Stimulated activated CD4-positive, alpha-beta T cell treated with anti-CD3 and anti-CD28 coated beads, Interleukin-2, amount 100 ng/mL, for 4 hours (primary cell): Measurements from ENCODE around the gene AMBN.

Experiments used
- DNase-seq: peaks from one replicate; pipeline ENCODE4 v3.0.0-alpha.2; 2020; ENCODE audit warnings: low read depth

AMBN gene, protein sequence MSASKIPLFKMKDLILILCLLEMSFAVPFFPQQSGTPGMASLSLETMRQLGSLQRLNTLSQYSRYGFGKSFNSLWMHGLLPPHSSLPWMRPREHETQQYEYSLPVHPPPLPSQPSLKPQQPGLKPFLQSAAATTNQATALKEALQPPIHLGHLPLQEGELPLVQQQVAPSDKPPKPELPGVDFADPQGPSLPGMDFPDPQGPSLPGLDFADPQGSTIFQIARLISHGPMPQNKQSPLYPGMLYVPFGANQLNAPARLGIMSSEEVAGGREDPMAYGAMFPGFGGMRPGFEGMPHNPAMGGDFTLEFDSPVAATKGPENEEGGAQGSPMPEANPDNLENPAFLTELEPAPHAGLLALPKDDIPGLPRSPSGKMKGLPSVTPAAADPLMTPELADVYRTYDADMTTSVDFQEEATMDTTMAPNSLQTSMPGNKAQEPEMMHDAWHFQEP

DNA sequence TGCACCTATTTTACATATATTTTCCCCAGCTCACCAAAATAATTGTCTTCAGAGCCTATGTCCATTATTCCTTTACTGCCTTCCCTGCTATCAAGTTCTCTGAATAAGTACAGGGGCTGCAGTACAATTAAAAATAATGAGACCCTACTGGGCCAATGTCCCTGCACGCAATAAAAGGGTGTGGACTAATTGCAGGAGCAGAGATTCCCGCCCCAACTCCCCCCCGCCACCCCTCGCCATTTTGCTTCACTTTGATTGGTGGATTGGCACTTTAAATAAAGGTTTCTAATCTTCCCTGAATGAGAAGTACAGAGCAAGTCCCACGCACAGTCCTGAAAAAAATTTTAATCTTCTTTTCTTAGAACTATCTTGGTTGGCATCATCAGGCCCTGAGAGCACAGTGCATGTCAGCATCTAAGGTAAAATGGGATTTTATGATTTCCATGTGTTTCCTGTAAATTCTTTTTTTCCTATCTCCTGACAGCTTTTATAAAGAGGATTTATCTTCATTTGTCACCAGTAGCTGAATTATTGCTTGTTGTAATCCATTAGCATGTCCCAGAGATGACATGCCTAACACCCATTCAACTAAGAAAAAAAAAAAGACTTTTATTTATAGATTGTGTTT lies at the start of gene AMBN:
TSS of gene AMBN (plus strand) at position 302 of the 628 bp plus-strand sequence. CDS start at position 405, 103 bp downstream.
- no peak for DNase-seq

DNA sequence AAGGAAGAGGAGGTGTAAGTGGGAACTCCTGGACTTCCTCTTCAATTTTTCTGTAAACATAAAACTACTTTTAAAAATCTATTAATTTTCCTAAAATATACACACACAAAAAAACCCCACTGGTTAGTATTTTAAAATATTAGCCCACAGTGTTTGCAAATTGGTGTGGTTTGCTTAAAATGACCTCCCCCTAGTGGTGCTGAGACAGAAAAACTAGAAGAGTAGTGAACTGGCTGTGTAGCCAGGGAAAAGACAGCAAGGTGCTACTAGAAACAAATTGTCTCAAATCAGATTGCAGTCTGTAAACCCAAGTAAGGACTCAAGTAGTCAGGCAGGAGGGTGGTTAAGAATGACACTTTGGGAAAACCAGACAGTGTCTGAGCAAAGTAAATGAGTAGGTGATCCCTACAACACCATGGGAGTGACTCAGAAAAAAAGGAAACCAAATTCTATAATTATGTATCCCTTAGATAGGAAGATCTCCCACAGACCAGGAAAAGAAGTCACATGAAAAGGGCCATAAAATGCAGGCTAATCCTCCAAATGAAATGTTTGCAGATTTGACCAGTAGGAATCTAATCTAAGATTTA lies 47.7 kb upstream of the AMBN start:
- DNase-seq = no peak

DNA sequence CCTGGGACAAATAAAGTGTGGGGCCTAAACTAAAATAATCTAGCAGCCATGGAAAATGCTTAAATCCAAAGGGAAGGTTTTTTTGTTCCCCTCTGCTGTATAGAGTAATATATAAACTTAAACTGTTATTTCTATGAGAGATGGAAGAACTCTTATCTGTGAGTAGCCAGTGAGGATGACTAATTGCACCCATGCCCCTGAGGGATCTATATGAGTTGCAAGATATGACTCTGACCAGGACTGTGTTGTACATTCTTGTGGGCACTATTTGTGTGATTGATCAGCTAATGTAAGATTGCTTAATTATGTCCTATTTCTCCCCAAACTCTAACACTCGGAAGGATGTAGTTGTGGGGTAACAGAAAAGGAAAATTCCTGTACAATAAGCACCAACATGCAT lies 35.2 kb upstream of the AMBN start:
- no peak for DNase-seq

DNA sequence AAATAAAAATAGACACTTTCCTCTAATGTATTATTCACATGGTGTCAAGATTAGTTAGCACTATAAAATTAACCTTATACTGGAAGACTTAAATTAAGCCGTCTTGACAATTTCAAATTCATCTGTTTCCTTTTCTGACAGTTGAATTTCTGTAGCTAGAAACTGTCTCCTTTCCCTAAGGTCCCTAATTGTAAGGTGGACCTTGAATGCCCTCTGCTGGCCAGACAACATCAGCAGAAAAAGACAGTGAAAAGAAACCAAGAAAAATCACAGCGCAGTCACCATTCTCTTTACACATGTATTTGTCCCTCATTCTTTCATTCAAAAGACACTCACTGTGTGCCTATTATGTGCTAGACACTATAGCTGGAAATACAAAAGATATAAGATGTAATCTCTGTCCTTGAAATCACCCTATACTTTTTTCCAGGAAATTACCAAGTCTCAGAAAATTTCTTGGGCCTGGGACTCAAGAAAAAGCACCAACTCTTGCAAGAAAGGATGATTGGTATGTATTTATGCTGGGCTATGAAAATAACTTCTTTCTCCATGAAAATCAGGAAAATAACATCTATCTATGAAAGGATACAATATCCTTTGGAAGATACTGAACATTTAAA lies 32.7 kb upstream of the AMBN start:
- DNase-seq = peak; percentile 1

DNA sequence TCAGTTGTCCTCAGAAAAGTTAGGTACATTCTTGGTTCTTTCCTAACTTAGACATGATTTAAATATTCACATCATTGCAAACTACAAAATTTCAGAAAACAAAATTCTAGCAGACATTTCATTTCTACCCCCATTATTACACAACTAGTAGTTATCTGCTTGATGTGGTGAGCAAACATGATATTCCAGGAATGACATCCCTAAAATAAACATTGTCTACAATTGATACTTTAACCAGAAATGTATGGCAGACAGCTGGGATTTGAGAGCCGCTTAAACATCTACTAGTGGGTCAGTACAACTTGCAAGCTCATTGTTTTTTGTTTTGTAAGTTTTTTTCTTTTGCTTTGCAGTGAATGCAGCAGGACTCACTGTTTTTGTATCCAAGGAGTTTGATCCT lies 32.1 kb upstream of the AMBN start:
- DNase-seq = no peak

DNA sequence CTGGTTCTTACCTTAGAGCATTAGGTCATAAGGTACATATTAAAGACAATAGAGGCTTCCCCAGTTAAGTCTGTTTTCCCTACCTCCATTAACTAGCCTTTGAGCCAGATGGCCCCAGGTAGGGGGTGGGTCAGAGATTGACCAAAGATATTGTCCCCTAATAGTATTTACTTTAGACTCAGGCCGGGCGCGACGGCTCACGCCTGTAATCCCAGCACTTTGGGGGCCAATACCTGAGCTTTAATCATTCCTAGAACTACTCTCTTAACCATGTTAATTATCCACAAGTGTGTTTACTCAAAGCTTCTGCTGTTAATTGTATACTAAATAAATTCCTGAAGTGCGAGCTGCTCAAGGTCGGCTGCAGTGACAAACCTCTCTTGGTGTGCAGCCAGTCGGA lies 28.0 kb upstream of the AMBN start:
- no peak for DNase-seq

DNA sequence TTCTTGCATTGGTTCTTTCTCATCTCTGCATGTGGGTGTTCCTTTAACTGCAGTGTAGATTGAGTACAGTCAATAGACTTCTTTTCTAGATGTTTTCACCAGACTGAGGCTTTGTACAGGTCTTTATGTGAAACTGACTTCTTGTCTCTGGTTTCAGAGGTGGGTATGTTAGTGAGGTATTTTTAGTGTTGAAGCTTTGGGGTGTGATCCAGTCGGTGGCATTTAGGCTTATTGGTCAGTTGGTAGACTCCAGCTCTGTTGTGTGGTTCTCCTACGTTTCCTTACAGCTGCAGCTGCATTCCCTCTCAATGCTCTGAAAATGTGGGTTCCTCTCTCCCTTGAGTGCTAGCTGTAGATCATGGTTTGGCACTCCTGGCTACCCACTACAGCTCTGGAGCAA lies 21.3 kb upstream of the AMBN start:
- DNase-seq = no peak

DNA sequence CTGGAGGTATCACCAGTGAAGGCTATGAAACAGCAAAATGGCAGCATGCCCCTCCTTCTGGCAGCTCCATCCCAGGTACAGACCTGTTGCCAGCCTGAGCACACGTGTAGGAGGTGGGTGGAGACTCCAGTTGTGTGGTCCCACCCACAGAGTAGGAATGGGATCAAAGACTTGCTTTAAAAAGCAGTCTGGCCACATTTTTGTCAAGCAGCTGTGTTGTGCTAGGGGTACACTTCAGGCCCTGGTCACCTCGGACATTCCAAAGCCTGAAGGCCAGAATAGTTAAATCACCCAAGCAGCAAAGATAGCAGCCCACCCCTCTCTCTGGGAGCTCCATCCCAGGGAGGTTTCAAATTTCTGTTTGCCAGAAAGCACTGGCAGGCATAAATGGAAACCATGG lies 20.3 kb upstream of the AMBN start:
- no peak for DNase-seq

DNA sequence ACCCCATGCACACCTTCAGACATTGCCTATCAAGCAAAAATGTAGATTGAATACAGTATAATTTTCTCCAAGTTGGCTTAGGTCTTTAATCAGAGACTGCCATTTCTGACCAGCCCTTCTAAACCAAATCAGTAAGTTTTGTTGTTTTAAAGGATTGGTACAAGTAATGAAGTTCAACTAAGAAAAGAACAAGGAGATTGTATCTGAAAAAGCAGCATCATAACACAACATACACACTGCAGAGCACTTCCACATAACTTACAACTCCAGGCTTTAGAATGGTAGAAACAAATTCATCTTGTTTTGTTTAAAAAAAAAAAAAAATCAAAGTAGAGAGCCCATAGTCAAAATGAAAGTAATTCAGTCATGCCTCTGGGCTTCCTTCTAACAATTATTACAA lies 16.1 kb upstream of the AMBN start:
- no peak for DNase-seq

DNA sequence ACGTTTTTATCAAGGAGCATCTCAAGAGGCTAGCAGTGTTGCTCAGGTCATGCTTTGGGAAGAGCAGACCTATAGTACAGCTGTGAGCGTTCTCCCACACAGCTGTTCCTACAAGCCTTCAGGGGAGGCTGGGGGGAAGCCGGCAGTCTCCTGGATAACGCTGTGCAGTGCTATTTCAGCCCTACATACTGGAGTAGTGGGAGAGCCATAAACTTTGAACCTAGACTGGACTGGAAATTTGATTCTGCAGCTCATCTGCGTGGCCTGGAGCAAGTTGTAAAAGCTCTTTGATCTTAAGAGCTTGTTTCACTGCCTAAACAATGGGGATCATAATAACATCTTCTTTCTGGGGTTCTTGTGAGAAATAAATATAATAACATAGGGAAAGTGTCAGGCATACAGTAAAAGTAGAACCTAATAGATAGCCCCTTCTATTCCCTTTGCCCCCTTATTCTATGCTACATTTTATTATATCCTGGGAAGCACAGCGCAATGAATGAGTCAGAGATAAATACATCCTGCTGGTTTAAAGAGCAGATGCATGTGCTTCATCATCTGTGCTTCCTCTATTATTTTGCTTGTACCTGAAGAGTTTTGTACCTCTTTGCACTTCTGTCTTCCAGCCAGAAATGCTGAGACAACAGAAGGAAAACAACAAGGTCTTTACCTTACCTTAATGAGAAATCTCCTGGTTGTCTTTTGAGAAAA lies 14.7 kb upstream of the AMBN start:
- no peak for DNase-seq

DNA sequence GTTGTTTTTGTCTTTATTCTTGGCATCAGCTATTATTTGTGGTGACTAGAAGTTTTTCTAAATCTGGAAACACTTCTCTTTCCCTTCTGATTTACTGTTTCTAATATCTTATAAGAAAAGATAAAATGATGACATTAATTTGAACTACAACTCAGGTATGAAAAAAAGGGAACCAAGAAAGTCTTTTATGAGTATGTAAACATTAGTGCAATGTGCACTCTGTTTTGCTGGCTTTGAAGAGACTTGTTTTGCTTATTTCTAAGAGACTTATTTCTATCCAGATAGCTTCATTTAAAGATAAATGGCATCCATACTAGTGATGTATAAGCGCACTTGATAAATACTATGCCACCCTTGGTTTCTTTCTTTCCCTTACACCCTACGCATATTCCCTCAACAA lies 10.1 kb upstream of the AMBN start:
- no peak for DNase-seq

DNA sequence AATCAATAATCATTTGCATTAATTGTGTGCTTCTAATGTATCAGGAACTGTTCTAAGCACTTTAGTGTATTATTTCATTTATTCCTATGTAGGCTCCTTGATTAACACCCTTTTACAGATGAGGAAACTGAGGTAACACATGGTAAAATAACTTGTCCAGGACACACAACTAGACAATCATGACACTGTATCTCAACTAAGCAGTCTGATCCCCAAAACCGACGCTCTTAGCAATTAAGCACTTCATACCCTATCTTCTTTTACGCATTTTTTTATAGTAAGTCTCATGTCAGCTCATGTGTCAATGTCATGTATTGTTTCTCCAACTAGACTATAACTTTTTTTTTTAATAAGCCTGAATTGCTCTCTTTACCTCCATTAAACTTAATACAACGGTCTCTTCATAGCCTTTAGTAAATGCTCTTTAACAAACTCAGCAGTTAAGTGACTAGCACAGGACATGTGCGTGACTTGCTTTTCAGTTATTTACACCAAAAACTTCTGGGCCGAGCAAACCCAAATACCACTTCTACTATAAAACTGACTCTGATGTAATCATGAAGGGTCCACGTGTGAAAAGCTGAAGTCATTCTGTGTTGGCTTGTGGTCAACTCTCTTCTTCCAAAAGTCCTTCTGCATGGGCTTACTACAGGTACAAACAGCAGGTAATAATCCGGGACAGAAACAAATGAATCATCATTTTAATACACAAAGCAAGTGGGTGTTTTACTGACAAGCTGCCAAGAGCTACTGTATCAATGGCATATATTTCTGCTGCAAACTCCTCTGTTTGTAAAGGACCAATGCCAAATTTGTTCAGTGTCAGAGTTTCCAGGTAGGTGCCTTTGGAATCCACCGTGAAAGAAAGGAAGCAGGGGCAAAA lies 7.9 kb upstream of the AMBN start:
- DNase-seq = no peak

DNA sequence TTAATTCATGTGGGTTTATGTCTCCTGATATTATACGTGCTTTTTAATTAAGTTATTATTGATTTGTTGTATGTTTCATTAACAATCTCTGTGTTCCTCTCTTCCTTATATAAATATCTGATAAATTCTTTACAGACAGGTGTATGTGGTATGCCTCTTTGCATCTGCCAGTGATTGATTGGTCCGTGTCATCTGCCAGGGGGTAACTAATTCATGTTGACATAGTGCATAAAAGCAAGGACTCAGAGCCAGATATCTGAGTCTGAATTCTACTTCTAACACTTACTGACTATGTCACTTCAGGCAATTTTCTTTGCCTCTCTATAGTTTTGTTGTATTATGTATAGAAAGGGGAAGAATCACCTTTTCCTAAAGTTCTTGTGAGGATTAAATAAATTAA lies 5.2 kb upstream of the AMBN start:
- DNase-seq = no peak

DNA sequence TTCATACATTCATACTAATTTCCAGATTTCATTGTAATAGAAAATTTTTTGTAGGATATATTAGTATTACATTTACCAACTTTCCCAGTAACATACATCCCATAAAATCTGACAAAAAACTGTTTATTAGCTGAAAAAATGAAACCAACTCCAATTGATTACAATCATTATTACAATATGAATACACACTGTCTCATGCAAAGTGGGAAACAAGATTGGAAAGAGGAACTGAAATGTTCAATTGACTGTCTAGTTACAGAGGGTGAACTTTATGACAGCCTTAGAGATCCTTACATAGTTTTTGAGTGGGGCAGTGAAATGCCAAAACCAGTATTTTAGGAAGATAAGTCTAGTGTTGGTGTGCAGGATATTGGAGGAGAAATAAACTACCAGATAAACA lies 2.3 kb upstream of the AMBN start:
- no peak for DNase-seq

DNA sequence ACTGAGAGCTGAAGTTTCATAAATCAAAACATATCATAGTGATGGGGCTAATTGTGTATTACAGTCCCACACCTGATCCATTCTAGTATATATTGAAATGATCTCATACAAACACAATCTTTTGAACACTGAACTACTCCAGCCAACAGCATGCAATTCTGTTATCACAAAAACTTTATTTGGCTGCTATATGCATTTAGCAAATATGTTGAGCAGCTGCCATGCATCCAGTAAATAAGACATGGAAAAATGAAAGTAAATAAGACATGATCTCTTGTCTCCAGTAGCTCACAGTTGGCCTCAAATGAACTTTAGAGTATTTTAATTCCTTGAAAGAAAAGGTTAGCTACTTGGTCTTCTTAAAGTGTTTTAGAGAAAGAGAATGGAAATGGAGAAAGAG lies 2.1 kb downstream of the AMBN start:
- no peak for DNase-seq

DNA sequence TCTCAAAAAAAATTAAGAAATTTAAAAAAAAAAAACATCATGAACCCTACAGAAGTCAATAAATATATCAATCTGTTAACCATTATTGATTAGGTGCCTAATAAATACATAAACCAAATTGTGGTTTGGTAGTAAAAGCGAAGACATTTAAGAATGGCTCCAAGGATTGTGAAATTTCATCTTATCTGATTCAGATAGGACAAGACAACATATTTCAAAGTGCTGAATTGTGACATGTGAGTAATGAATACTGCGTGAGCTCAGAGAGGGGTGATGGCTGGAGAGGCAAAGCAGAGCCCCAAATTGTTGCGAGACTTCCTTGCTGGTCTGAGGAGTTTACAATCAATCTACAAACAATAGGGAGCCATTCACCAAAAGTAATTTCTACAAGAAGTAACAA lies 8.2 kb downstream of the AMBN start:
- no peak for DNase-seq

DNA sequence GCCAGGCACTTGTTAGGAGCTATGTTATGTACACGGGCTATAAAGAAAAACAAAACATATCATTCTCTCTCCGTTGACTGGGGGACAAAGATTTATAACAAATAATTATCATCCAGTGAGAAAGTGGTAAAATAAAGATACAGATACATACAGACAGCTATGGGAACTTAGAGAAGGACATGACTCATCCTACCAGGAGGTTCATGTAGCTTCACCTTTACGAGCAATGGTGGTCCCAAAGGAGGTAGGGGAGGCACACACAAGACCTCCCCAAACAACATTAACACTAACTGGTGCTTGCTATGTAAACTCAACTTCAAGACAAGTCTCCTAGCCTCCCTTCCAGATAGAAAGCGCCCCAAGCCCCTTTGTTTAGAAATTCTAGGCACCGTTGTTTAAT lies 8.9 kb downstream of the AMBN start:
- no peak for DNase-seq

DNA sequence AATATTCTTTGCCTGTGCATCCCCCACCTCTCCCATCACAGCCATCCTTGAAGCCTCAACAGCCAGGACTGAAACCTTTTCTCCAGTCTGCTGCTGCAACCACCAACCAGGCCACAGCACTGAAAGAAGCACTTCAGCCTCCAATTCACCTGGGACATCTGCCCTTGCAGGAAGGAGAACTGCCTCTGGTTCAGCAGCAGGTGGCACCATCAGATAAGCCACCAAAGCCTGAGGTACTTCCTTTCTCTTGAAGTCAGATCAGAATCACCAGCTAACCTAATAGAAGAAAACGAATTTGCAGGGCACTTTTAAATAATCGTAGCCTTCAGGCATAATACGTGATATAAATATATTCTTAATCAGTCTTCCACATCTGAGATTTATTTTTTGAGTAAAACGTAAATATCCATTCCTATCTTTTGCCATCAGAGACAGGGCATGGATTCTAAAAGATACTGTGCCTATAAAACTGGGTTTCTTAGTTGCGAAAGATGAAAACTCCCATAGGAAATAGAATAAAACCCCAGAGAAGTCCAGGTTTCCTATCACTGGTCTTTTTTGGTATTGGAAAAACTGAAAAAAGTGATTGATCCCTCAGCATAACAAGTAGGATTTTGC lies 9.5 kb downstream of the AMBN start:
- DNase-seq = peak; percentile 41

DNA sequence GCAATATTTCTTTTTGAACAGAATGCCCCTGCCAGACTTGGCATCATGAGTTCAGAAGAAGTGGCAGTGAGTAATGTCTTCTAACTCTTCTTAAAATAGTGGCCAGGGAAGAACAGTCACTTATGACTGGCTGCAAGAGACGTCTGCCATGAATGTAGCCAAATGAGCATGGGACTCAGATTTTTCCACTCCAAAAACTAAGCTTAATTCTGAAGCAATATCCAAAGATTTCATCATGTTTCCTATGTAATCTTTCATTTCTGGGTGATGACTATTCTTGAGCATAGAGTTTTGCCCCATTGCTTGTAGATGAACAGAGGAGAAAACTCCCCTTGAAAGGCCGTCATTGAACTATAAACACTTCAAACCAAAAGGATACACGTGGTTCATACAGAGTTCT lies 11.8 kb downstream of the AMBN start:
- DNase-seq = no peak

DNA sequence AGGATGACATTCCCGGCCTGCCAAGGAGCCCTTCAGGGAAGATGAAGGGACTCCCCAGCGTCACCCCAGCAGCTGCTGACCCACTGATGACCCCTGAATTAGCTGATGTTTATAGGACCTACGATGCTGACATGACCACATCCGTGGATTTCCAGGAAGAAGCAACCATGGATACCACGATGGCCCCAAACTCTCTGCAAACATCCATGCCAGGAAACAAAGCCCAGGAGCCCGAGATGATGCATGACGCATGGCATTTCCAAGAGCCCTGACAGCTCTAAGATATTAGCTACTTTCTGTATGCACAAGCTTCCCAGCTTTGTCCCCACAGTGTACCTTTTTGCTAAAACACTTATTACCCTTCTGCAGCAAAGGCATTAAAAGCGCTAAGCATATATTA lies 14.4 kb downstream of the AMBN start:
- DNase-seq = no peak

DNA sequence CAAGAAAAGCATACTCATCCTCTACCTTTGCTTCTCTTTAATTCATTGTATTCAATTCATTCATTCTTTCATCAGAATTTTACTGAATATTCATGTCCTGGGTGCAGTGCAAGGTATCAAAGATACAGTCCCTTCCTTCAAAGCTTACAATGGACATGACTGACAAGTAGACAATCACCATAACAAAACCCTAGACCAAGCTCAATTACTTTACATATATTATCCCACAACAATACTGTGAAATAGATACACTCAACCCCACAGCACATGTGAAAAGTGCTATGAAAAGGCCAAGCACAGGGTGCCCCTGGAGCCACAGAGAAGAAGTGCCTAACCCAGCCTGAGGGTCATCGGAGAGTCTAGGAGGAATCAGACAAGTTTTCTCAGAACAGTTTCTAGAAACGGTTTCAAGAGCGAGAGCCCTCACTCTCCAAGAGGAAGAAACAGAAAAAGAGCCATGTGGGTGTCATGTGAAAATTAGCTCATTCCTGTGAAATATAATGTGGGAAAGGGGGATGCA lies 15.3 kb downstream of the AMBN start:
- no peak for DNase-seq
